GM19452 (cell line): Measurements from ENCODE around the gene S1PR5.
A peak's percentile ranks its signal among the peaks of the same experiment; 100 is the strongest.

Experiments
- ATAC-seq: cut with Tn5 transposase; IDR thresholded peaks from one replicate; pipeline ENCODE4 v1.9.1; 2021; ENCODE audit not compliant: unreplicated experiment

Gene S1PR5

DNA sequence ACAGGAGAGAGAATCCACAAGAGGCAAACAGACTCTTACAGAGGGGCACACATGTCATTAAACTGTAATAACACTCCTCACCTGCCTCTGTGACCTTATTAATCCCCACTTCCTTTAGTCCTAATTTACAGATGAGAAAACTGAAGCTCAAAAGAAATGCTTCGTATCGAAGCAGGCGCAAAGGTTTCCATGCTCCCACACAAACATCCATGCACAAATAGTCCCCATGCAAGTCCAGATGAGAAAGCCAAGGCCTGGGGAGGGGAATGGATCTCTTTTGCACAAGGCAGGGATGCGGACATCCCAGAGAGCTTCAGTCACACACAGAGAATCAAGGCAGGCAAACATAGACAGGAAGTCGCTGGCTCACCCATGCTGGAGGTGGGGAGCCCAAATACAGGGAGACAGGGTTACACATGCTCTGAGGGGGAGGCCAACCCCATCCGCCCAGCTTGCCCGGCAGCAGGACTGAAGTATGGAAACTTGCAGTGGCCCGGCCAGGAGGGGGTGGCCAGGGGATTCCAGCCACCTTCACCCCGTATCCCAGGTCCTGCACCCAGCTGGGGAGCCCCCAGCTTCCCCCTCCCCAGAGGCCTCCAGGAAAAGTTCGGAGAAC, 468 bp downstream of the S1PR5 start:
- ATAC-seq = no peak

GRCh38 chr19:10516064-10516385, 1.2 kb downstream of the S1PR5 start:
- no peak for ATAC-seq

- ATAC-seq = no peak
These were observed 2.8 kb downstream of the S1PR5 start for GRCh38 chr19:10514211-10515145.

DNA sequence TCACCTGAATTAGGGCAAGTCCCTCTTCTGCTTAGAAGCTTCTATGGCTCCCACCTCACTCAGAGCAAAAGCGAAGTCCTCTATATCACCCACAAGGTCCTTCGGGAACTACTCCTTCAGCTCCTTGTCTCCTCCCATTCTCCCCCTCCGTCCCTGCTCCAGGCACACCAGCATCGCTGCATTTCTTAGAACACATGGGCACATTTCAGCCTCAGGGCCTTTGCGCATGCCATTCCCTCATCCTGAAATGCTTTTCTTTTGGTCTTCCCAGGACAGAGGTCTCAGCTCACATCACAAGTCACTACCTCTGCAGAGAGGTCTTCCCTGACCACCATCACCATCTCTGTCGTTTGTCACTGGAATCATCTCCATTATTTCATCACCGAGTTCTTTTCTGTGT, 4.0 kb downstream of the S1PR5 start:
- ATAC-seq = no peak

- no peak for ATAC-seq
These were observed 6.9 kb downstream of the S1PR5 start for GRCh38 chr19:10510301-10510802.

- no peak for ATAC-seq
These were observed 8.5 kb downstream of the S1PR5 start for GRCh38 chr19:10508707-10509106.

DNA sequence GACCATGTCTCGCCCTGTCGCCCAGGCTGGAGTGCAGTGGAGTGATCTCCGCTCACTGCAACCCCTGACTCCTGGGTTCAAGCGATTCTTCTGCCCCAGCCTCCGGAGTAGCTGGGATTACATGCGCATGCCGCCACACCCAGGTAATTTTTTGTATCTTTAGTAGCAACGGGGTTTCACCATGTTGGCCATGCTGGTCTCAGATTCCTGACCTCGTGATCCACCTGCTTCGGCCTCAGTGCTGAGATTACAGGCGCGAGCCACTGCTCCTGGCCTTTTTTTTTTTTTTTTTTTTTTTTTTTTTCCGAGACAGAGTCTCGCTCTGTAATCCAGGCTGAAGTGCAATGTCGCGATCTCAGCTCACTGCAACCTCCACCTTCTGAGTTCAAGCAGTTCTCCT, 9.2 kb downstream of the S1PR5 start:
- ATAC-seq = no peak

DNA sequence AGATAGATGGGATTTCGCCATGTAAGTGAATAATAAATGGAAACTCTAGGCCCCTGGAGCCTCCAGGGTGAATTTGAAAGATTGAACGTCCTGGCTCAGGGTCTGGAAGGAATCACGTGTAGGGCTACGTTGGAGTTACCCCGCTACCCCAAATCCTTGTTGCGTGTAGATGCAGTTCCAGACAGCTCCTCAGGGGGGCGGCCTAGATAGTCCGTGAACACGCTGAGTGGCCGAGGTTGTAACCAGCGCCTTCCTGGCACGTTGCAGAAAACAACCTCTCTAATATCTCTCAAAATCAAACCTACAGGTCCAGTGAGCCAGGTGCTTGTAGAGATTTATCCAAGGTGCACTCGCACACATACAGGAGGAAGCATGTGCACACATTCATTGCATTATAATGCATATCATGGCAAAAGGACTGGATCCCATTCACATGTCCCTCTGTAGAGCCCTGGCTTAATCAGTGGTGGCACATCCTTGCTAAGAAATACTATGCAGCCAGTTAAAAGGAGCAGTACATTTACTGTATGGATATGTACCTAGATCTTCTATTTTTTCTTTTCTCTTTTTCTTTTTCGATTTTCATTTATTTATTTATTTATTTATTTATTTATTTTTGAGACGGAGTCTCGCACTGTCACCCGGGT, 11.5 kb downstream of the S1PR5 start:
- ATAC-seq = no peak

DNA sequence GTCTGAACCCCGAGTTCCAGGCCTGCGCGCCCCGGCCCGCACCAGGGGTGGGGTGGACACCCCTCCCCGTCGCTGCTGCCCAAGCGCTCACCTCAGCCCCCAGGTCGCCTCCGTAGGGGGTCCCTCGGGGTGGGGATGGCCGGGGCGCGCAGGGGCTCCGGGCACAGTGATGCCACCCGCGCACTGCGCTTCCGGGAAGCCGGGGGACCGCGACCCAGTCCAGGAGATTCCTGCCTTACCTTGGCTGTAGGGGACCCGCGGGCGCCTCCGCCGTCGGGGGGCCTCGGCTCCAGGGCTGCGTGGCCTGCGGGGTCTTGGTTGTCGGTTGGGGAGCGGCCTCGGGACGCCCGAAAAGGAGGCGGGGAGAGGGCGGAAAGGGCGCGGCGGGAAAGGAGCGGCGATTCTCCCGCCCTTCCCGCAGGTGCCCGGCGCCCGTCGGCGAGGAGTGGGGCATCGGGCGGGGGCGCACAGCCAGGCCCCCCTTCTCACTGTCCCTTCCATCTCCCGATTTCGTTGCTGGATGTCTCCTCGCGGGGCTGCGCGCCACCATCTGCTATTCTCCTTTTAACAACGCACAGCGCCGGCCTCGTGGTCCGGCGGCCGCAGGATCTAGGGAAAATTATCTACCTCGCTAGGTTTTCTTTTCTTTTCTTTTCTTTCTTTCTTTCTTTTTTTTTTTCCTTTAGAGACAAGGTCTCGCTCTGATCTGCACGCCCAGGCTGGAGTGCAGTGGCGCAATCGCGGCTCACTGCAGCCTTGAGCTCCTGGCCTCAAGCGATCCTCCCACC, 14.1 kb downstream of the S1PR5 start, which contains the start of gene KEAP1:
Gene KEAP1, minus strand, starts transcription at position 355 of the 788 bp plus-strand sequence. CDS start 3,323 bp downstream, outside the sequence.
- ATAC-seq = peak; percentile 3

DNA sequence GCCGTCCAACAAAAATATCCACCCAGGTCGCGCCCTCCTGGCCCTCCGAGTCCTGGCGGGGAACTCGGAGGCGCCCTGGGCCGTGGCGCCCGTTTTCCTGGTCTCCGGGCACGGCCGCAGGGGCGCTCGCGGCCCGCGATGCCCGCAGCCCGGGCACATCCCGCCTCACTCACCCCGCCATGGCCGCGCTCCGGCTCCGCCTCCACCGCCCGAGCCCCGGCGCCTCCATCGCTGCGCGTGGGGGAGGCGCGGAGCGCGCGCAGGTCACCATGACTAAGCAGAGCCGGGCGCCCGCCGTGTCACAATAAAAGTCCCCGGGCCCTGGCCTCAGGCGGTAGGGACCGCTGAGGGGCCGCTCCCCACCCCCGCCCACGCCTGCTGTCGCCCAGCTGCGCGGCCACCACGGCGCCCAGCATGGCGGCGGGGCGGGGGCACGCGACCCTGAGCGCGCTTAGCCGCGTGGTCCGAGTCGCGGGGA, 14.7 kb downstream of the S1PR5 start:
- ATAC-seq = peak; percentile 69

DNA sequence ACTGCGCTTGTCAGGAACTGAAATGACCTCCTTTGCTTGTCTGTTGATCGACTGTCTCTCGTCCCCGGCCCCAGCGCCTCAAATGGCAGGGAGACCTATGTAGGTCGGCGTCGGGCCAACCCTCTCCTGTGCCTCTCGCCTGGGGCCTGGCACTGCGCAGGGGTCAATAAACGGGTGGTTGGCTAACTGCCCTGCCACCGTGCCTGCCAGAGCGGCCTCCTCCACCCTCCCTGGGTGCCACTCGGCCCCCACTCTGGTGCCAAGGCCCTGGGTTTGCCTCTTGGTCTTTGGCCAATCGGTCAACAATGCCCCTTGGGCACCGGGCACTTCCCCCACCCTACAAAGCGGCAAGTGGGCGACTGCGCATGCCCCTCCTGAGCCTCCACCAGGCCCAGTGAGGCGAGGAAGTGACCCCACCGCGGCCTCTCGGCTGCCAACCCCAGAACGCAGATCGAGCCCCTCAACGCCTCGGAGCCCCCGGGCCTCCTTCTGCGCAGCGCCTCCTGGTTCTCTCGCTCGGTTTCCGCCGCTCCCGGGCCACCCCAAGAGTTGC, 15.2 kb downstream of the S1PR5 start:
- peak; percentile 43 for ATAC-seq

DNA sequence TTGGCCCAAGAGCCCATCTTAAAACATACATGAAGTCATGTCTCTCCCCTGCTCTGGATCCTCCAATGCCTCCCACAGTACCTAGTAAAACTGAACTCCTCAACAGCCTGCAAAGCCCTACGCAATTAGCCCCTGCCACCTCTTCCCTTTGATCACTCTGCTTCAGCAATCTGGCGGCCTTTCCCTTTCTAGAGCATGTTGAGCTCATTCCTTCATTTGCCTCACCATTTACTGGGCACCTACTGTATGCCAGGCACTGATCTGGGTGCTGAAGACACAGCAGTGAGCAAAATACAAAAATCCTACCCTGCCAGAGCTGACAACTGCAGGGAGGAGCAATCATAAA, 17.0 kb downstream of the S1PR5 start:
- ATAC-seq = no peak

DNA sequence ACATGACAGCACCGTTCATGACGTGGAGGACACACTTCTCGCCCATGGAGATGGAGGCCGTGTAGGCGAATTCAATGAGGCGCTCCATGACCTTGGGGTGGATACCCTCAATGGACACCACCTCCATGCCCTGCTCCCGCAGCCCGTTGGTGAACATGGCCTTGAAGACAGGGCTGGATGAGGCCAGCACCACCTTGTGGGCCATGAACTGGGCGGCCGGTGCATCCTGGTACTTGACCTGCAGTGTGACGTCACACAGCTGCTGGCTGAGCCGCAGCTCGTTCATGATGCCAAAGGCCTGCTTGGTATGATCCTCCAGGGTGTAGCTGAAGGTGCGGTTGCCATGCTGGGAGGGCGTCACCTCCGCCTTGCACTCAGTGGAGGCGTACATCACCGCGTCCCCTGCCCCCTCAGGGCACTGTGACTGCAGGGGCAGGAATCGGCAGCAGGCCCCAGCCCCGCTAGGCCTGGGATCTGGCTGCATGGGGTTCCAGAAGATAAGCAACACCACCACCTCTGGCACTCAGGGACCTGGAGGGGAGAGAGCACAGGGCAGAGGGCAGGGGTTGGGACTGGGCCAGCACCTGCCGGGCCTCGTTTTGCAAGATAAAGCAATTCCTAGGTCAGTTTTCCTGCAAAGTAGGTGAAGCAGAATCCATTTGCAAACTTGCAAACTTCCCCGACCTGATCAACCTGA, 17.5 kb downstream of the S1PR5 start:
- ATAC-seq = no peak

- no peak for ATAC-seq
These were observed 19.9 kb downstream of the S1PR5 start for GRCh38 chr19:10497371-10497770.

GRCh38 chr19:10491472-10492047, 25.7 kb downstream of the S1PR5 start:
- no peak for ATAC-seq

DNA sequence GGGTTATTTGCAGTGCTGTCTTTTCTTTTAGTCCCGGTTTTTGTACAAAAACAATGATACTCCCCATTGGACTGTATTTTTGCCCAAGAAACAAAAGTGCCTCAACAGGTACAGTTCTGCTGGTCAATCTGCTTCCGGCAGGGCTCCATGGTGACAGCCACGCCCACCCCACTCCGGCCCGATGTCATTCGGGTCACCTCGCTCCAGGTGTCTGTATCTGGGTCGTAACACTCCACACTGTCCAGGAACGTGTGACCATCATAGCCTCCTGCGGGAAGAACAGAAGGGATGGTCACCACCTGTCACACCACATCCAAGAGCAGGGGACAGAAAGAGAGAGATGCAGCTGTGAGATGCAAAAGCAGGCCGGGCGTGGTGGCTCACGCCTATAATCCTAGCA, 30.7 kb downstream of the S1PR5 start:
- ATAC-seq = no peak

DNA sequence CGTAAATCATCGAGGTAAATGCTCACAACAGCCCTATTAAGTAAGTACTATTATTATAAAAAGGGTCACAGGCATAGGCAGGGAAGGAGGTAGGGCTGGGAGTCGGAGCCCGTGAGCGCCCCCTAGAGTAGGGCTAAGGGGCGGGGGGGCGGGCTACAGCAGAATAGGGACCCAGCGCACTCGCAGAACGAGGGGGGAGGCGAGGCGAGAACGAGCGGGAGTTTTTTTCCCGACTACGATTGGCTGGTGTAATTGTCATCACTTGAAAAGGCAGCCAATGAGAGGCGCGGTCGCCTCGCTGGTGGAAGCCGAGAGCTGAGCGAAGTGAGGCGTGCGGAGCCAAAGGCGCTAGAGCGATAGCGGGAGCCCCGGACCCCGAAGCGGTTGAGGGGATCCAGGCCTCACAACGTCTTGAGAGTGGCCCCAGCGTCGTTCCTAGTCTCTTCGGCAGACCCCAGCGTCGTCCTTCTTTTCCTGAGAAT, 38.3 kb downstream of the S1PR5 start:
- no peak for ATAC-seq

- ATAC-seq = no peak
These were observed 38.8 kb downstream of the S1PR5 start for GRCh38 chr19:10478476-10478875.

DNA sequence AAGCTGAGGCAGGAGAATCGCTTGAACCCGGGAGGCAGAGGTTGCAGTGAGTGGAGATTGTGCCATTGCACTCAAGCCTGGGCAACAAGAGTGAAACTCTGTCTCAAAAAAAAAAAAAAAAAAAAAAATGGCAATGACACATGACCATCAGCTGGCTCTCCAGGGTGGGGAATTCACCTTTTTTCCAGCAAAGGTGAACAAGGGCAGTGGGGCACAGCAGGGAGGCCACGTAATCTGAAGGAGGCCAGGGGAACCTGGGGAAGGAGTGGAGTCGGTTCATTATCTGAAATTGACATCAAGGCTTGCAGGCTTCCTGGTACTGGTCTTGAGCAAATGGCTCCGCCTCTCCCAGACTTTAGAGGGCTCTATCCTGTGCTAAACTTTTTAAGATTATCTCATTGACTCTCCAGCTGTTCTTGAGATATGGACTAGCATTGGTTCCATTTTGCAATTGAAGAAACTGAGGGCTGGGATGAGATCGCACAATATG, 42.2 kb downstream of the S1PR5 start:
- no peak for ATAC-seq
